Hematopoietic multipotent progenitor cell treated with erythropoietin and hydrocortisone succinate and interleukin-3 and kit ligand, for 17 days (in vitro differentiated cells): ENCODE results near the gene P3H1.
"Not testable (repeated sequence)": the region's sequence is repeated elsewhere in the genome, so short reads cannot be mapped to it uniquely, and the experiment has no call there.

ENCODE experiments used
- DNase-seq: peaks from one replicate; pipeline ENCODE4 v3.0.0-alpha.2; 2015; ENCODE audit warnings: low spot score

The P3H1 gene, protein sequence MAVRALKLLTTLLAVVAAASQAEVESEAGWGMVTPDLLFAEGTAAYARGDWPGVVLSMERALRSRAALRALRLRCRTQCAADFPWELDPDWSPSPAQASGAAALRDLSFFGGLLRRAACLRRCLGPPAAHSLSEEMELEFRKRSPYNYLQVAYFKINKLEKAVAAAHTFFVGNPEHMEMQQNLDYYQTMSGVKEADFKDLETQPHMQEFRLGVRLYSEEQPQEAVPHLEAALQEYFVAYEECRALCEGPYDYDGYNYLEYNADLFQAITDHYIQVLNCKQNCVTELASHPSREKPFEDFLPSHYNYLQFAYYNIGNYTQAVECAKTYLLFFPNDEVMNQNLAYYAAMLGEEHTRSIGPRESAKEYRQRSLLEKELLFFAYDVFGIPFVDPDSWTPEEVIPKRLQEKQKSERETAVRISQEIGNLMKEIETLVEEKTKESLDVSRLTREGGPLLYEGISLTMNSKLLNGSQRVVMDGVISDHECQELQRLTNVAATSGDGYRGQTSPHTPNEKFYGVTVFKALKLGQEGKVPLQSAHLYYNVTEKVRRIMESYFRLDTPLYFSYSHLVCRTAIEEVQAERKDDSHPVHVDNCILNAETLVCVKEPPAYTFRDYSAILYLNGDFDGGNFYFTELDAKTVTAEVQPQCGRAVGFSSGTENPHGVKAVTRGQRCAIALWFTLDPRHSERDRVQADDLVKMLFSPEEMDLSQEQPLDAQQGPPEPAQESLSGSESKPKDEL

GRCh38 chr1:42766741-42767509, at the start of gene P3H1, which contains the start of gene C1orf50:
TSS of gene P3H1 (minus strand) at chr1:42767028. CDS start at chr1:42766971, 57 bp downstream.
TSS of gene C1orf50 (plus strand) at chr1:42767249. CDS start at chr1:42767312, 63 bp downstream.
- peak; percentile 100 for DNase-seq

DNA sequence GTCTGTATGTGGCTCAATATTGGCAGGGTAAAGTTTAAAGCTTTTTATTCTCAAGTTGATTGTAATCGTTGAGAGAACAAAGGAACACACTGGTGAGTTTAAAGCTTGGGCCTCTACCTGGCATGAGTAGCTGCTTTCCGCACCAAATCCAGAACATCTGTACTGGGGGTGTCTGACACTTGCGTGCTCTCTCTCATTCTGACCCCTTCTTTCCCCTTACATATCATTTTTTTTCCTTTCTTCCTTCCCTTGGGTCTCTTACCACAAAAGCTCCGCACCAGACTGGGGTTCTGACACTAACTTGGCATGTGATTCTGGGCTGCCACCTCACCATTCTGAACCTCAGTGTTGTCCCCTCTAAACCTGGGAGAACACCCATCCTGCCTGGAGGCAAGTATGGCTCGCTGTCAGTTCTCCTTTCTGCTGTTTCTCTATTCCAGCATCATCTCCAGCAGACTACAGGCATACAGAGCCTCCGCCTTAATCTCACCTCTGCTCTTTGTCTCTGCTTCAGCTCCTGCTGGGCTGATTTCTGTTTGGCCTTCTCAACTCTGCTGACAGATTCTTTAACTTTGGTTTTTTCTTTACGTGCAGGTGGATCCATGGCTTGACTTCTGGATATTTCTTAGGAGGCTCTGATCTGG, 49.2 kb upstream of the P3H1 start:
- no peak for DNase-seq

DNA sequence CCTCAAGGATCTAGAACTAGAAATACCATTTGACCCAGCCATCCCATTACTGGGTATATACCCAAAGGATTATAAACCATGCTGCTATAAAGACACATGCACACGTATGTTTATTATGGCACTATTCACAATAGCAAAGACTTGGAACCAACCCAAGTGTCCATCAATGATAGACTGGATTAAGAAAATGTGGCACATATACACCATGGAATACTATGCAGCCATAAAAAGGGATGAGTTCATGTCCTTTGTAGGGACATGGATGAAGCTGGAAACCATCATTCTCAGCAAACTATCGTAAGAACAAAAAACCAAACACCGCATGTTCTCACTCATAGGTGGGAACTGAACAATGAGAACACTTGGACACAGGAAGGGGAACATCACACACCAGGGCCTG, 48.0 kb upstream of the P3H1 start:
- not testable (repeated sequence) for DNase-seq

DNA sequence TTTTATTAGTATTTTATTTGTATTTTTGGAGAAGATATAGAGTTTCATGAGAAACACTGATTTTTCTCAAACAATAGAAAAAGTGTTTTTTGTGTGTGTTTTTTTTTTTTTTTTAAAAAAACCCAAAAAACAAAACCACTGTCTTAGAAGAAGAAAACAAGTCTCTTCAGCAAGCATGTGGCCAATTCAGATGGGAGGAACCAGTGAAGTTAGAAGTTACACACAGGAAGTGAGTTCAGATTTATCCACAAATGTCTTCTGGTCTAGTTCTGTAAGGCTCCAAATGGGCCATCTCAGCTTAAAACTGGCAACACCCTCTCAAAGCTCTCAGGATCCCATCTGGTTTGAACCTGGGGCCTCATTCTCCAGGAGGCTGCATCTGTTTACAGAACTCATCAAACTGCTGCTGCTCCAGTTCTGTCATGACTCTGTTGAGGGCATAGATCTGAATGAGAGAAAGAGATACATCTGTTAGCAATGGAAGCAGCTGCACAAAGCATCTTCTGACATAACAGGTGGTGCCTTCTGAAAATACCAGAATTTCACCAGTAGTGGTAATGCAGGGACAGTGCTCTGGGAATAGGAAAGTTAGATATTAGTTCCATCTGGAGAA, 40.3 kb upstream of the P3H1 start:
- no peak for DNase-seq

GRCh38 chr1:42806593-42806992, 39.8 kb upstream of the P3H1 start:
- DNase-seq: no peak

DNA sequence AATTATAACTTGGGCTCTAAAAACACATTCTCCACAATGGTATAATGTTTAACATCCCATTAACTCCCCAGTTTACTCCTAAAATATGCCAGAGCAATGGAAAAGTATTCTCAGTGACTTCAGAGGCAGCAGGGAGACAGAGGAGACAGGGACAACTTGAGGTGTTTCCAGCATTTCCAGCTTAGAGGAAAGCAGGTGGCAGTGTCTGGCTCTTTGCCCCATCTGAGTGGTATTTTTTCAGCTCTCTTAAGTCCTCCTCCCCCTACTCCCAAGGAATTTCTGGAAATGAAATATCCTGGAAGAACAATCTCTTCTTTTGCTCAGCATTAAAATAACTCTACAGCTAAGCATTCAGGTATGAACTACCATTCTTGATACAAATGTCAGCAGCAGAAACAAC, 39.3 kb upstream of the P3H1 start:
- DNase-seq: no peak

GRCh38 chr1:42801832-42802473, 35.1 kb upstream of the P3H1 start:
- no peak for DNase-seq

DNA sequence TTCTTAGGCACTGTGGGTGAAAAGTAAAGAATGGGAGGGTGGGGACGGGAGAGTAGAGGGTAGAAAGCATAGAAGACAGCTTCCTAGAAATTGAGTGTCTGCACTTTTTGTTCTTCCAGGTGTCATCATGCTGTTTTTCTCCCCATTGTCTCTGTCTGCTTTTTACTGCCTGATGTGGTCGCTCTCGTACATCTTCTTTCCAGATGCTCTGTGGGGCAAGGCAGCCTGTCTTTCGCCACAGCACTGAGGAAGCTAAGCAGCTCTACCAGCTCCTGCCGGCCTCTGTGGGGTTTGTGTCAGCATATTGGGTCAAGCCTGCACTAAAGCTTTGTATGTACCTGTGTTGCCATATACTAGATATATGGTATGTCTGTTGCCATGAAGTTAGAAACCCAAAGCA, 31.2 kb upstream of the P3H1 start:
- no peak for DNase-seq

GRCh38 chr1:42797414-42797813, 30.6 kb upstream of the P3H1 start:
- no peak for DNase-seq

GRCh38 chr1:42793824-42794223, 27.0 kb upstream of the P3H1 start:
- DNase-seq: no peak

DNA sequence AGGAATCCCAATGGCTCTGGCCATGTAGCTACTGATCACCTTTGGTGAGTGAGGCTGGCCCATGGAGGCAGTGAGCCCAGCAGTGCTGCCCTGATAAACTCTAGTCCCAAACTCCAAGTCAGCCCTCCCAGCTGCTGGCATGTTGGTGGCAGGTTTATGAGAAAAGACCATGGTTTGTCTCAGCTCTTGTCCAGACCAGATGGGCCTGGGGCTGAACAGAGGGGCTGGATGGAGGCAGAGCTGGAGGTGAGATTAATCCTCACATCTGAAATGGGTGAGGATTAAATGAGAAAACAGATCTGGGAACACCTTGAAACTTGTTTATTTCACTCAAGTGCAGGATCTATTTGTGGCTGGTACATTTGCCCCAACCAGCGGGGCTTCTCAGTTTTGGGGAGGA, 21.2 kb upstream of the P3H1 start:
- DNase-seq: no peak

DNA sequence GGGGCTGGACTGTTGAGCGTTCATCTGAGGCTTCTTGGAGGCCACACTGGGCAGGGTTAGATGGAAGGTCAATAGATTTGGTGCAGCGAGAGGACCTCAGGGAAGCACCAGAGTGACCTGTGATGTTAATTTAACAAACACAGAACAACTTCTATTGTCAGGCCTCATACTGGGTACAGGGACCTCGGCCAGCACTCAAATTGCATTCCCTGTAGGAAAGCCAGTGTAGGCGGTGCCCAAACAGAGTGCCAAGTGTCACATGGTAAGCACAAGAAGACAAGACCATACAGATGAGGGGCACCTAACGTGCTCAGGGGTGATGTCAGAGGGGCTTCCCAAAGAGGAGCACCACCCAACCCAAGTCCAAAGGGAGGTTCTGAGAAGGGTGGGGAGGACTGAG, 19.3 kb upstream of the P3H1 start:
- no peak for DNase-seq

GRCh38 chr1:42784946-42785693, 18.3 kb upstream of the P3H1 start, which contains the start of gene TMEM269:
TSS of gene TMEM269 (plus strand) at chr1:42784991. CDS start at chr1:42789894, 4,903 bp downstream.
- DNase-seq: no peak

GRCh38 chr1:42784547-42784945, 17.7 kb upstream of the P3H1 start:
- no peak for DNase-seq

DNA sequence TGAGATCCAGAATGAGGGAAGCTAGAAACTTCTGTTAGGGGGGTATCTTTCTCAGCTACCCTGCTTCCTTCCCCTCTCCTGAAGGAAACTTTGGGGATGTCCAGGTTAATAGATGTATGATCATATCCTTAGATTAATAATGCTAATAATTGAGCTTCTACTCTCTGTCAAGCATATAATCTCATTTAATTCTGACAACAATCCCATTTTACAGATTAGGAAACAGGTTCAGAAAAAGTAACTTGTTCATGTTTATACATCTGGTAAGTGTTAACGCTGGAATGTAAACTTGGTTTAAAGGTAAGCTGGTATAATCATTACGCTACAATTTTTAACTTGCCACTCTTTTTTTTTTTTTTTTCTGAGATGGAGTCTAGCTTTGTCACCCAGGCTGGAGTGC, 16.3 kb upstream of the P3H1 start:
- DNase-seq: no peak

GRCh38 chr1:42780176-42780575, 13.3 kb upstream of the P3H1 start:
- no peak for DNase-seq

DNA sequence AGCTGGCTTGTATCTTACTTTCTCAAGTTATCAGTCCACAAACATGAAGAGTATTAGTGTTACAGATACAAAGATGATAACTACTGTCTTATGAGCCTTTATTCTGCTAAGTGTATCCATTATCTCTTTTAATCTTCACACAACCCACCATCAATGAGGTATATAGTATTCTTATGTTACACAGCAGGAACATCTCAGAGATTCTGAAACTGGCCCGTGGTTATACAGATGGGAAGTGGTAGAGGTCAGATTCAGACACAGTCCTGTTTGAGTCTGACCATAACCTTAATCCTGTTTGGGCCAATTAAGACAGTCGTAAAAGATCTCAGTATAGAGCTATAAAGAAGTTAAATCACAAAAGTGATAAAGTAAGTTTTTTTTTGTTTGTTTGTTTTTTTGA, 12.9 kb upstream of the P3H1 start:
- DNase-seq: no peak

- DNase-seq: peak; percentile 84
These were observed 11.0 kb upstream of the P3H1 start for GRCh38 chr1:42777852-42778251.

DNA sequence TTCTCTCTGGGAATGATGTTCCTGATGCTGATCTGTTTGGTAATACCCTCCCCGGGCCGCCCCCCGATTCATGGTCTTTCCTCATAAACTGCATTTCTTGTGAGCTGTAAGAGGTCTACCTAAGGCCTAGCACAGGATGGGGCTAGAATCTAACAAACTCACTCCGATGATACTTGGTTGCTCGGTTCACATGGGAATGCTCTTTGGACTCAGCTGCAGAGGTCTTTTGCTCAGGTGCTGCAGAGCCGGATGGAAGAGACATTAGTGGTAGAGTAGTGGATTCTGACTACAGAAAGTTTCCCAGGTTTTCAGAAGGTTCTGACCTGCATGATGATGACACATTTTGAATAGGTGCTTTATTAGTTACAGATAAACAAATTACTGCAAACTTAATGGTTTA, 9.7 kb upstream of the P3H1 start:
- no peak for DNase-seq

DNA sequence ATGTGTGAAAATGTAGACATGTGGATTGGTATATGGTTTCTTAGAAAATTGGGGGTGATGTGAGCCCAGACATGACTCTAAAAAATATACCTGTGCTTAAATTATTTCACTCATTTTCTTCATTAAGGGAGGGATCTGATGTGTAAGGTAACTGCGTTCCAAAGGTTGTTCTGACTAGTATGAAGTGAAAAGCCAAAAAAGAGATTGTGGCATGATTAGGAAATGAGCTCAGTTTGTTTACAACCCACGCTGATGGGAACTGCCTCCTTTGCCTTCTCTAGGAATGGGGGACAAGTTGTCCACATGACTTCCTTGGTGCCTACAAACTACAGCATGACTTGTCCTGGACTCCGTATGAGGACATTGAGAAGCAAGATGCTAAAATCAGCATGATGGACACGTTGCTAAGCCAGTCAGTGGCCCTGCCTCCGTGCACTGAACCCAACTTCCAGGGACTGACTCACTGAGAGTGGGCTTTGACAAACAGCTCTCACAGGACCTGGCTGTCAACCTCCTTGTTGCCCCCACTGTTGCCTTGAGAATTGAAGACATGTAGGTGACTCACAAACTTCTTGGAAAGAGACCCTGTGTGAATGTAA, 8.2 kb upstream of the P3H1 start:
- no peak for DNase-seq
